Bronchial epithelial cell (primary cell): ENCODE data around the gene VAMP3. TPM values are rescaled to one million over a fixed set of nuclear protein-coding genes. Genes with fewer than 3 reads are reported as not detected.

Experiments used
- DNase-seq: peaks from one replicate; pipeline ENCODE4 v3.0.0-alpha.2; 2010; ENCODE audit warnings: low read depth
- FAIRE-seq: peaks from 2 replicates; lab custom pipeline; 2011; peaks lifted over from hg19 to GRCh38; lab: Jason Lieb, UNC
- H3K27me3 ChIP-seq: 2 replicates; pipeline ENCODE4 v1.5.1; 2011; ENCODE audit warnings: low read length; ENCODE audit not compliant: control insufficient read depth, insufficient read depth
- H3K36me3 ChIP-seq: 2 replicates; pipeline ENCODE4 v1.5.1; 2011; ENCODE audit warnings: low read length; ENCODE audit not compliant: control insufficient read depth, insufficient read depth
- H3K4me3 ChIP-seq: 2 replicates; pipeline ENCODE4 v1.5.1; 2011; ENCODE audit warnings: mild to moderate bottlenecking, low read depth, low read length, control low read depth
- total RNA-seq: library from RNA; depleted of rRNA; stranded (reverse); fragments of >200 nt; gene quantifications from 2 replicates; pipeline ENCODE4 v1.2.1, GENCODE V29; 2014
- TF ChIP-seq, protein P1 (sequence below): IDR thresholded peaks from 2 replicates; pipeline ENCODE4 v1.5.1; 2011; ENCODE audit warnings: mild to moderate bottlenecking, moderate library complexity, low read length, control low read depth, inconsistent platforms; ENCODE audit not compliant: insufficient read depth, severe bottlenecking

VAMP3 gene
- total RNA-seq, 1 donor from 2014 or later = 51.3 TPM

GRCh38 chr1:7813677-7814373 lies 42.7 kb downstream of the VAMP3 start:
- FAIRE-seq = no peak
- no peak for DNase-seq
- Histone ChIP-seq H3K36me3 (peaks cover 2% of the 10 kb centered on the region), H3K27me3 (no peaks in the 10 kb centered on the region), H3K4me3 (no peak overlapping the region)
- TF ChIP-seq, protein P1, sequence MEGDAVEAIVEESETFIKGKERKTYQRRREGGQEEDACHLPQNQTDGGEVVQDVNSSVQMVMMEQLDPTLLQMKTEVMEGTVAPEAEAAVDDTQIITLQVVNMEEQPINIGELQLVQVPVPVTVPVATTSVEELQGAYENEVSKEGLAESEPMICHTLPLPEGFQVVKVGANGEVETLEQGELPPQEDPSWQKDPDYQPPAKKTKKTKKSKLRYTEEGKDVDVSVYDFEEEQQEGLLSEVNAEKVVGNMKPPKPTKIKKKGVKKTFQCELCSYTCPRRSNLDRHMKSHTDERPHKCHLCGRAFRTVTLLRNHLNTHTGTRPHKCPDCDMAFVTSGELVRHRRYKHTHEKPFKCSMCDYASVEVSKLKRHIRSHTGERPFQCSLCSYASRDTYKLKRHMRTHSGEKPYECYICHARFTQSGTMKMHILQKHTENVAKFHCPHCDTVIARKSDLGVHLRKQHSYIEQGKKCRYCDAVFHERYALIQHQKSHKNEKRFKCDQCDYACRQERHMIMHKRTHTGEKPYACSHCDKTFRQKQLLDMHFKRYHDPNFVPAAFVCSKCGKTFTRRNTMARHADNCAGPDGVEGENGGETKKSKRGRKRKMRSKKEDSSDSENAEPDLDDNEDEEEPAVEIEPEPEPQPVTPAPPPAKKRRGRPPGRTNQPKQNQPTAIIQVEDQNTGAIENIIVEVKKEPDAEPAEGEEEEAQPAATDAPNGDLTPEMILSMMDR = no peak

DNA sequence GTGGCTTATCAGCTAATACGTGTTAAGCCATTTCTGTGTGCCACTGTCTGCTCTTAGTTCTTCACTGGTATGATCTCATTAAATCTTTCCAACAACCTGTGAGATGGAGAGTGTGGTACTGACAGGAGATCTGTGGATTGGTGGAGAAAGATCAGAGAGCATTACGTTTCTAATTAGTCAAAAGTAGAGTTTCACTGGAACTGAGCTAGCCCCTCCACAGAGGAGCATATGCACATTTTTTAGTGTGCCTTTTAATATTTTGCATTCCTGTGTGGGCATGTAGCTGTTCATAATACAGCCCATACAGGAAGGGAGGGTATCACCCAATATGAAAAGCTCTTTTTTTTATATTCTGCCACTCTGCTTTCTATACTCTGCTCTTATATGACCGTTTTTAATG lies 50.2 kb downstream of the VAMP3 start:
- no peaks in the 10 kb centered on the region for H3K27me3 ChIP-seq
- FAIRE-seq (no peak), DNase-seq (no peak)
- no peak overlapping the region for H3K4me3 ChIP-seq
- TF ChIP-seq, protein P1 = no peak
- peaks cover 4% of the 10 kb centered on the region for H3K36me3 ChIP-seq

DNA sequence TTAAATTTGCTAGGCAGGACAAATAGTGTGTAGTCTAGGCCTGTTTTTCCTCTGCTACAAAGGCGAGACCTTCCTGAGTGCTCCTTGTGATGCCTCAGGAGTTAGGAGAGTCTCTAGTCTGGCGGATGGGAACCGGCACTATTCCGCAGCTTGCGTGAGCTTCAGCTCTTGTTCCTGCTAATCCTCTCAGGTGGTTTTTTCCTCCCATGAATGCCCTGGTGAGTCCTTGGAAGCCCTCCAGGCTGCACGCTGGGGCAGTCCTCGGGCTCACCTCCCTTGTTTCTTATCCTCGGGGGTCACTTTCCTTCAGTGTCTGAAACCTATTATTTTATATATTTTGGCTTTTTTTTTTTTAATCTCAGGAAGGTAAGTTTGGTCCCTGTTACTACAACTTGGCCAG lies 53.6 kb downstream of the VAMP3 start:
- Histone ChIP-seq H3K4me3 (no peak overlapping the region), H3K27me3 (no peaks in the 10 kb centered on the region), H3K36me3 (peaks cover 3% of the 10 kb centered on the region)
- DNase-seq (no peak), FAIRE-seq (no peak)
- TF ChIP-seq, protein P1 = no peak

DNA sequence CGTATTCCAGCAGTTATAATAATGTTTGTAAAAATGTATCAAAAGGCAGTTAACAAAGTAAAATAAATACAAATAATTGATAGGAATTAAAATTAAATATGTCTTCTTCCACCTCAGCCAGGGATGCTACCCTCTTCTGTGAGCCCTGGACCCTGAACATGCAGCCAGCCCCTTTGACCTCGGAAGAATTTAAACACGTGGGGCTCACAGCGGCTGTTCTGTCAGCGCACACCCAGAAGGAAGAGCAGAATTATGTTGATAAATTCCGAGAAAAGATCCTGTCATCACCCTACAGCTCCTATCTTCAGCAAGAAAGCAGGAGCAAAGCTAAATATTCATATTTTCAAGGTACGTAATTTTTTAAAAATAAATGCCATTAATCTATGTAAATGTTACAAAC lies 55.3 kb downstream of the VAMP3 start:
- no peak overlapping the region for H3K4me3 ChIP-seq
- FAIRE-seq (no peak), DNase-seq (no peak)
- H3K36me3 ChIP-seq = no peaks in the 10 kb centered on the region
- TF ChIP-seq, protein P1 = no peak
- no peaks in the 10 kb centered on the region for H3K27me3 ChIP-seq

DNA sequence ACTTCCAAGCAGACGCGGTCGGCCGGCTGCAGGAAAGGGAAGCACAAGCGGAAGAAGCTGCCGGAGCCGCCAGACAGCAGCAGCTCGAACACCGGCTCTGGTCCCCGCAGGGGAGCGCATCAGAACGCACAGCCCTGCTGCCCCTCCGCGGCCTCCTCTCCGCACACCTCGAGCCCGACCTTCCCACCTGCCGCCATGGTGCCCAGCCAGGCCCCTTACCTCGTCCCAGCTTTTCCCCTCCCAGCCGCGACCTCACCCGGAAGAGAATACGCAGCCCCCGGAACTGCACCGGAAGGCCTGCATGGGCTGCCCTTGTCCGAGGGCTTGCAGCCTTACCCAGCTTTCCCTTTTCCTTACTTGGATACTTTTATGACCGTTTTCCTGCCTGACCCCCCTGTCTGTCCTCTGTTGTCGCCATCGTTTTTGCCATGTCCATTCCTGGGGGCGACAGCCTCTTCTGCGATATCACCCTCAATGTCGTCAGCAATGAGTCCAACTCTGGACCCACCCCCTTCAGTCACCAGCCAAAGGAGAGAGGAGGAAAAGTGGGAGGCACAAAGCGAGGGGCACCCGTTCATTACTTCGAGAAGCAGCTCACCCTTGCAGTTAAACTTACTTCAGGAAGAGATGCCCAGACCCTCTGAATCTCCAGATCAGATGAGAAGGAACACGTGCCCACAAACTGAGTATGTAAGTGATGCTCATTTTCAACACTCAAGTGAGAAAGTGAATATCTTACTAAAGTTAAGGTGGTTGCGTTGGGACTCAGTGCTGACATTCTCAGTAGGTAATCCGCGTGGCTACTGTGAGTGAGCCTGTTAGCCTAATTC lies 56.2 kb downstream of the VAMP3 start:
- FAIRE-seq = peak; percentile 36
- TF ChIP-seq, protein P1 = no peak
- peak overlapping the region; percentile 26 for H3K4me3 ChIP-seq
- DNase-seq = peak; percentile 1
- no peaks in the 10 kb centered on the region for H3K36me3 ChIP-seq
- H3K27me3 ChIP-seq = no peaks in the 10 kb centered on the region

Other genes with a start within 250 kb of the VAMP3 start
- 4.5 and 6.8 TPM in 2 replicates for gene PER3, start 13.0 kb downstream of the VAMP3 start, total RNA-seq
- 0.26 TPM in 1 of 2 replicates, not detected in the other for gene UTS2, start 81.8 kb downstream of the VAMP3 start, total RNA-seq
- 0.53 and 6.1 TPM in 2 replicates for gene TNFRSF9, start 169.5 kb downstream of the VAMP3 start, total RNA-seq
- 287 and 307 TPM in 2 replicates for gene PARK7, start 190.4 kb downstream of the VAMP3 start, total RNA-seq